CD4-positive, CD25-positive, alpha-beta regulatory T cell (primary cell): ENCODE data around the gene PRSS22. TPM values are rescaled to one million over a fixed set of nuclear protein-coding genes. Genes with fewer than 3 reads are reported as not detected.

Experiments
- ATAC-seq, 2 donors: fragments of 150-1000 bp; cut with Tn5 transposase; one replicate each; pipeline ENCODE4 v1.10.0; 2021; ENCODE audit warnings: low read depth in 2 of 2, moderate number of reproducible peaks in 2 of 2, moderate library complexity in 1 of 2
- DNase-seq, 3 donors: peaks; one replicate each; pipeline versions ENCODE4 v3.0.0 to v3.0.0-alpha.2; 2012 to 2022; ENCODE audit warnings: mixed read lengths in 1 of 3
- H3K27ac ChIP-seq: one replicate; pipeline ENCODE4 v1.7.0; 2013; ENCODE audit warnings: mild to moderate bottlenecking, low read length; ENCODE audit not compliant: insufficient read depth, poor library complexity, severe bottlenecking
- H3K27me3 ChIP-seq: one replicate; pipeline ENCODE4 v1.7.0; 2013; ENCODE audit warnings: low read length; ENCODE audit not compliant: control insufficient read depth, insufficient read depth
- H3K36me3 ChIP-seq: one replicate; pipeline ENCODE4 v1.7.0; 2013; ENCODE audit warnings: mild to moderate bottlenecking, low read length, moderate library complexity; ENCODE audit not compliant: control insufficient read depth, insufficient read depth
- H3K4me1 ChIP-seq: 2 replicates; pipeline ENCODE4 v1.7.0; 2013; ENCODE audit warnings: mild to moderate bottlenecking, low read length; ENCODE audit not compliant: insufficient read depth, control insufficient read depth, poor library complexity, severe bottlenecking
- H3K4me3 ChIP-seq: one replicate; pipeline ENCODE4 v1.7.0; 2013; ENCODE audit warnings: low read depth, mild to moderate bottlenecking, low read length, moderate library complexity
- H3K9me3 ChIP-seq, 2 experiments: 1 replicate in 1 of 2; 2 replicates in 1 of 2; pipeline ENCODE4 v1.7.0; 2013; ENCODE audit warnings: low read length in 2 of 2, mild to moderate bottlenecking in 1 of 2, moderate library complexity in 1 of 2; ENCODE audit not compliant: control insufficient read depth in 2 of 2
- H3K27ac Mint-ChIP-seq, 3 donors: one replicate each; pipeline ENCODE4 v1.8.0; 2020 to 2022; ENCODE audit warnings: mild to moderate bottlenecking in 3 of 3, mixed read lengths in 3 of 3, moderate library complexity in 2 of 3
- H3K27me3 Mint-ChIP-seq: one replicate; pipeline ENCODE4 v1.8.0; 2022; ENCODE audit warnings: mild to moderate bottlenecking, mixed read lengths
- H3K36me3 Mint-ChIP-seq: one replicate; pipeline ENCODE4 v1.8.0; 2020; ENCODE audit warnings: mixed read lengths
- H3K4me1 Mint-ChIP-seq, 4 donors: one replicate each; pipeline ENCODE4 v1.8.0; 2020 to 2022; ENCODE audit warnings: mixed read lengths in 4 of 4, mild to moderate bottlenecking in 1 of 4
- H3K4me3 Mint-ChIP-seq, 4 donors: one replicate each; pipeline ENCODE4 v1.8.0; 2020 to 2022; ENCODE audit warnings: mild to moderate bottlenecking in 4 of 4, mixed read lengths in 4 of 4, moderate library complexity in 3 of 4
- H3K9me3 Mint-ChIP-seq, 7 donors: one replicate each; pipeline ENCODE4 v1.8.0; 2020 to 2022; ENCODE audit warnings: mixed read lengths in 7 of 7, mild to moderate bottlenecking in 3 of 7, moderate library complexity in 2 of 7
- polyA plus RNA-seq, 4 donors: library from polyadenylated mRNA; unstranded; fragments of 300-500 nt; fragmentation: Illumina TruSeq; gene quantifications; one replicate each; pipeline ENCODE4 v1.2.3, GENCODE V29; 2021
- total RNA-seq: library from RNA; stranded (reverse); gene quantifications from one replicate; pipeline ENCODE4 v1.2.3, GENCODE V29; 2022

Gene PRSS22
- total and polyA plus RNA-seq, 5 donors from 2014 or later: not detected

DNA sequence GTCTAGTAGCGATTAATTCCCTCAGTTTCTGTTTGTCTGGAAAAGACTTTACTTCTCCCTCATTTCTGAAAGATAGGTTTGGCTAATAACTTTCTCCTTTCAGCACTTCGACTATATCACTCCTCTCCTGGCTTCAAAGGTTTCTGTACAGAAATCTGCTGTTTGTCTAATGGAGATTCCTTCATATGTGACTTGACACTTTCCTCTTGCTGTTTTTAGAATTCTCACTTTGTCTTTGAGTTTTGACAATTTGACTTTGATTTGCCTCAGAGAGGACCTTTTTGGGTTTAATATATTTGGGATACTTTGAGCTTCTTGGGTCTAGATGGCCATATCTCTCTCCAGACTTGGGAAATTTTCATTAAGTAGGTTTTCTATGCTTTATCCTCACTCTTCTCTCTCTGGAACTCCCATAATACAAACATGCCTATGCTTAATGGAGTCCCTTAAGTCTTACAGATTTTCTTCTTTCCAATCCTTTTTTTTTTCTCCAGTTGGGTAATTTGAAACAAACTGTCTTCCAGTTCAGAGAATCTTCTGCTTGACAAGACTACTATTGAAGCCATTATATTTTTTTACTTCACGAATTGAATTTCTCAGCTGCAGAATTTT, 48.7 kb downstream of the PRSS22 start:
- Histone ChIP-seq H3K4me1 (no peaks in the 10 kb centered on the region), H3K27ac (no peak overlapping the region), H3K4me3 (no peak overlapping the region), H3K27me3 (no peaks in the 10 kb centered on the region), H3K9me3 (peaks cover 0 to 8% of the 10 kb centered on the region in 2 experiments), H3K36me3 (no peaks in the 10 kb centered on the region)
- Mint-ChIP-seq H3K27me3 (peaks cover 25% of the 10 kb centered on the region), H3K4me3 (no peak overlapping the region), H3K4me1 (no peaks in the 10 kb centered on the region), H3K27ac (no peak overlapping the region), H3K36me3 (no peaks in the 10 kb centered on the region), H3K9me3 (peaks cover 0 to 5% (median 2%) of the 10 kb centered on the region in 7 donors)
- no peak for ATAC-seq
- no peak for DNase-seq

DNA sequence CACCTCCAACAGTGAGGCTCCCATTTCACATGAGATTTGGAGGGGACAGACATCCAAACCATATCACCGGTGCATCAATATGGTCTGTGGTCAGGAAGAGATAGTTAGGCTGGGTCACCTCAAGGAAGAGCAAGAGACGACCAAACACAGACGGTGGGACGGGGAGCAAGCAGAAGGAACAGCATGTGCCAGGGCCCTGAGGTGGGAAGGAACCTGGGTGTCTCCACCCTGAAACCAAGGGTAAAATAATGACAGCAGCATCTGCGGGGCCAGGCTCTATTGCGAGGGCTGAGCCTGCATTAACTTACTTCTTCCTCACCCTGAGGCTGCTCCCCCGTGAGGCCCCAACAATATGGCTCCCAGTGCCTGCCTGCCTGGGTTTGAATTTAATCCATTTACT, 49.8 kb downstream of the PRSS22 start:
- Histone ChIP-seq H3K4me1 (no peaks in the 10 kb centered on the region), H3K27me3 (no peaks in the 10 kb centered on the region)

DNA sequence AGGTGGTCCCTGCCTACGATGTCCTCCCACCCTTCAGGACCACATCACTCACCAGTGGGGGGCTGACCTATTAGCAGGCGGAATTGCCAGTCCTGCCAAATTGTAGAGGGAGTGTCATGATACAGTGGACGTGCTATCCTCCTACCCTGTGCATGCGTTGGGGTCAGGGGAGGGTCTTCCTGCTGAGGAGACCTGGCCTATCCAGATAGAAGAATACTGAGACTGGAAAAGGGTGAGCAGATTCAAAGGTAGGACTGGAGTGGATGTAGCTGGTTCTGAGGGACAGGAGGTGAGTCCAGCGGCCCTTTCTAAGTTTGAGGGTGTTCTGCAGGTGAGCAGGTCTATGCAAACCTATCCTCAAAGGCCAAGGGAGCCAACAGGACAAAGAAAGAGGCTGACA, 51.7 kb downstream of the PRSS22 start:
- H3K9me3 ChIP-seq: peaks cover 2 to 18% of the 10 kb centered on the region in 2 experiments
- peaks cover 30% of the 10 kb centered on the region for H3K27me3 Mint-ChIP-seq

More for the DNA sequence above, 49.8 kb downstream of the PRSS22 start:
- no peak overlapping the region for H3K27ac ChIP-seq
- H3K36me3 ChIP-seq: no peaks in the 10 kb centered on the region
- Mint-ChIP-seq H3K36me3 (no peaks in the 10 kb centered on the region), H3K4me3 (no peak overlapping the region), H3K9me3 (peaks cover 0 to 13% (median 3%) of the 10 kb centered on the region in 7 donors), H3K27ac (no peak overlapping the region), H3K4me1 (no peaks in the 10 kb centered on the region), H3K27me3 (peaks cover 26% of the 10 kb centered on the region)
- peaks cover 2 to 15% of the 10 kb centered on the region in 2 experiments for H3K9me3 ChIP-seq
- ATAC-seq (no peak), DNase-seq (no peak)
- H3K4me3 ChIP-seq: no peak overlapping the region

DNA sequence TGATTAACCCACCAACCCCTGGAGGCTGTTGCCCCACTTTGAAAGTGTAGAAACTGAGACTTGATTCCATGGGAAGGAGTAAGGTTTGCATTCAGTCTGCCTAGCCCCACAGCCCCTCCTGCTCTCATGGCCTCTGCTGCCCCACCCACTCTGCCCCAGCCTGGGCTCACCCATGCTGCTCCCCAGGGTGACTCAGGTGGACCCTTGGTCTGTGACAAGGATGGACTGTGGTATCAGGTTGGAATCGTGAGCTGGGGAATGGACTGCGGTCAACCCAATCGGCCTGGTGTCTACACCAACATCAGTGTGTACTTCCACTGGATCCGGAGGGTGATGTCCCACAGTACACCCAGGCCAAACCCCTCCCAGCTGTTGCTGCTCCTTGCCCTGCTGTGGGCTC, 53.2 kb downstream of the PRSS22 start:
- Mint-ChIP-seq H3K9me3 (peaks cover 0 to 13% (median 3%) of the 10 kb centered on the region in 7 donors), H3K4me1 (no peaks in the 10 kb centered on the region), H3K4me3 (no peak overlapping the region), H3K36me3 (no peaks in the 10 kb centered on the region), H3K27me3 (peaks cover 27% of the 10 kb centered on the region), H3K27ac (no peak overlapping the region)
- no peak overlapping the region for H3K27ac ChIP-seq
- no peaks in the 10 kb centered on the region for H3K4me1 ChIP-seq
- no peak for DNase-seq
- H3K4me3 ChIP-seq: no peak overlapping the region
- no peaks in the 10 kb centered on the region for H3K36me3 ChIP-seq
- ATAC-seq: no peak
- no peaks in the 10 kb centered on the region for H3K27me3 ChIP-seq
- H3K9me3 ChIP-seq: peaks cover 2 to 18% of the 10 kb centered on the region in 2 experiments

More for the DNA sequence above, 51.7 kb downstream of the PRSS22 start:
- H3K27me3 ChIP-seq: no peaks in the 10 kb centered on the region
- H3K36me3 ChIP-seq: no peaks in the 10 kb centered on the region
- H3K4me3 ChIP-seq: no peak overlapping the region
- H3K4me3 Mint-ChIP-seq: no peak overlapping the region
- no peaks in the 10 kb centered on the region for H3K36me3 Mint-ChIP-seq
- no peak overlapping the region for H3K27ac ChIP-seq
- H3K4me1 ChIP-seq: no peaks in the 10 kb centered on the region
- H3K27ac Mint-ChIP-seq: no peak overlapping the region
- no peaks in the 10 kb centered on the region for H3K4me1 Mint-ChIP-seq
- no peak for ATAC-seq
- peaks cover 0 to 13% (median 3%) of the 10 kb centered on the region in 7 donors for H3K9me3 Mint-ChIP-seq
- DNase-seq: no peak

DNA sequence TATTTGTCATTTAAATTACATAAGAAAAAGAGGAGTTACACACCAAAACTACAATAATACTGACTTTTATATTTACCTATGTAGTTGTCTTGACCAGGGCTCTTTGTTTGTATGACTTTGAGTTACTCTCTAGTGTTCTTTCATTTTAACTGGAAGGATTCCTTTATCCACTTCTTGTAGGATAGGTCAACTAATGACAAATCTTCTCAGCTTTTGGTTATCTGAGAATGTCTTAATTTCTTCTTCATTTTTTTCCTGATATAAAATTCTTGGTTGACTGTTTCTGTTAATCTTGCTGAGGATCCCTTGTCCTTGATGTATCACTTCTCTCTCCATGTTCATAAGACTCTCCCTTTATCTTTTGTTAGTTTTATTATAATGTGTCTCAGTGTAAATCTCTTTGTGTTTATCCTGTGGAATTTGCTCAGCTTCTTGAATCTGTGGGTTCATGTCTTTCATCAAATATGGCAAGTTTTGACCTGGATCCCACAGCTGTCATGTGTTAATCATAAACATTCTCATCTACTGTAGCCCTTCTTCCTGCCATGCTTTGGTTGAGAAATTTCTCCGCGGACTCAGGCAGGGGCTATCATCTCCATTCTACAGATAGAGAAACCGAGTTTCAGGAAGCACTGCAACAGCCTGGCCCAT, 54.3 kb downstream of the PRSS22 start:
- no peak overlapping the region for H3K4me3 ChIP-seq
- no peak for DNase-seq
- Mint-ChIP-seq H3K4me1 (no peaks in the 10 kb centered on the region), H3K27ac (no peak overlapping the region), H3K9me3 (peaks cover 0 to 13% (median 3%) of the 10 kb centered on the region in 7 donors), H3K4me3 (no peak overlapping the region), H3K27me3 (peaks cover 17% of the 10 kb centered on the region), H3K36me3 (no peaks in the 10 kb centered on the region)
- H3K9me3 ChIP-seq: peaks cover 2 to 18% of the 10 kb centered on the region in 2 experiments
- no peak overlapping the region for H3K27ac ChIP-seq
- H3K36me3 ChIP-seq: no peaks in the 10 kb centered on the region
- H3K27me3 ChIP-seq: no peaks in the 10 kb centered on the region
- no peaks in the 10 kb centered on the region for H3K4me1 ChIP-seq
- ATAC-seq: no peak

Other genes with a start within 250 kb of the PRSS22 start
- gene KCTD5, start 175.6 kb downstream of the PRSS22 start, total RNA-seq: 24.1 TPM
- gene KCTD5, start 175.6 kb downstream of the PRSS22 start, polyA plus RNA-seq: 10 to 100 TPM; 17.5 to 26.4 (median 21.9) TPM
- gene PRSS27, start 137.9 kb downstream of the PRSS22 start, total RNA-seq: 0.81 TPM
- under 1 TPM in 2 of 4 donors, not detected in 2; 0.13 to 0.14 TPM for gene PRSS27, start 137.9 kb downstream of the PRSS22 start, polyA plus RNA-seq
- gene SRRM2, start 105.5 kb downstream of the PRSS22 start, total RNA-seq: 1,344 TPM
- gene SRRM2, start 105.5 kb downstream of the PRSS22 start, polyA plus RNA-seq: 10 to 100 TPM; 29.8 to 40.2 (median 36.4) TPM
- gene ELOB, start 80.9 kb downstream of the PRSS22 start, total RNA-seq: 96.5 TPM
- gene ELOB, start 80.9 kb downstream of the PRSS22 start, polyA plus RNA-seq: 100 to 1,000 TPM; 250 to 359 (median 297) TPM
- gene PRSS33, start 70.6 kb downstream of the PRSS22 start, total RNA-seq: not detected
- not detected for gene PRSS33, start 70.6 kb downstream of the PRSS22 start, polyA plus RNA-seq
- not detected for gene PRSS41, start 59.7 kb downstream of the PRSS22 start, total RNA-seq
- not detected for gene PRSS41, start 59.7 kb downstream of the PRSS22 start, polyA plus RNA-seq
- gene PRSS21, start 40.9 kb downstream of the PRSS22 start, total RNA-seq: not detected
- 1 to 10 TPM in 3 of 4 donors, under 1 TPM in 1; 0.43 to 8.4 (median 4.1) TPM for gene PRSS21, start 40.9 kb downstream of the PRSS22 start, polyA plus RNA-seq
- not detected for gene ZG16B, start 27.9 kb downstream of the PRSS22 start, total RNA-seq
- 1 to 10 TPM in 2 of 4 donors, under 1 TPM in 2; 0.60 to 2.4 (median 1.4) TPM for gene ZG16B, start 27.9 kb downstream of the PRSS22 start, polyA plus RNA-seq
- gene FLYWCH2, start 25.0 kb upstream of the PRSS22 start, total RNA-seq: 12.8 TPM
- 10 to 100 TPM; 14.8 to 27.1 (median 18.3) TPM for gene FLYWCH2, start 25.0 kb upstream of the PRSS22 start, polyA plus RNA-seq
- gene FLYWCH1, start 53.8 kb upstream of the PRSS22 start, total RNA-seq: 74.8 TPM
- gene FLYWCH1, start 53.8 kb upstream of the PRSS22 start, polyA plus RNA-seq: 10 to 100 TPM in 3 of 4 donors, 1 to 10 TPM in 1; 6.6 to 13.7 (median 12.7) TPM
- not detected for gene KREMEN2, start 106.1 kb upstream of the PRSS22 start, total RNA-seq
- not detected for gene KREMEN2, start 106.1 kb upstream of the PRSS22 start, polyA plus RNA-seq
- 5.6 TPM for gene PAQR4, start 111.2 kb upstream of the PRSS22 start, total RNA-seq
- gene PAQR4, start 111.2 kb upstream of the PRSS22 start, polyA plus RNA-seq: 1 to 10 TPM; 2.2 to 8.0 (median 4.4) TPM
- 5.7 TPM for gene PKMYT1, start 122.3 kb upstream of the PRSS22 start, total RNA-seq
- 1 to 10 TPM; 1.5 to 7.2 (median 2.3) TPM for gene PKMYT1, start 122.3 kb upstream of the PRSS22 start, polyA plus RNA-seq
- gene CLDN9, start 154.8 kb upstream of the PRSS22 start, total RNA-seq: not detected
- gene CLDN9, start 154.8 kb upstream of the PRSS22 start, polyA plus RNA-seq: not detected
- not detected for gene CLDN6, start 160.0 kb upstream of the PRSS22 start, total RNA-seq
- not detected for gene CLDN6, start 160.0 kb upstream of the PRSS22 start, polyA plus RNA-seq
- 0.94 TPM for gene TNFRSF12A, start 162.2 kb upstream of the PRSS22 start, total RNA-seq
- gene TNFRSF12A, start 162.2 kb upstream of the PRSS22 start, polyA plus RNA-seq: 1 to 10 TPM in 1 of 4 donors, under 1 TPM in 2, not detected in 1; 0.69 to 1.2 (median 0.78) TPM
- gene HCFC1R1, start 165.8 kb upstream of the PRSS22 start, total RNA-seq: 12.9 TPM
- gene HCFC1R1, start 165.8 kb upstream of the PRSS22 start, polyA plus RNA-seq: 10 to 100 TPM; 18.0 to 20.7 (median 19.0) TPM
- gene THOC6, start 165.9 kb upstream of the PRSS22 start, total RNA-seq: 16.2 TPM
- 10 to 100 TPM; 37.1 to 49.2 (median 41.0) TPM for gene THOC6, start 165.9 kb upstream of the PRSS22 start, polyA plus RNA-seq
- gene BICDL2, start 178.8 kb upstream of the PRSS22 start, total RNA-seq: not detected
- not detected for gene BICDL2, start 178.8 kb upstream of the PRSS22 start, polyA plus RNA-seq
- 1.6 TPM for gene MMP25, start 188.4 kb upstream of the PRSS22 start, total RNA-seq
- 1 to 10 TPM in 1 of 4 donors, under 1 TPM in 2, not detected in 1; 0.16 to 1.0 (median 0.29) TPM for gene MMP25, start 188.4 kb upstream of the PRSS22 start, polyA plus RNA-seq
- 1,611 TPM for gene IL32, start 207.5 kb upstream of the PRSS22 start, total RNA-seq
- gene IL32, start 207.5 kb upstream of the PRSS22 start, polyA plus RNA-seq: 1,000 to 10,000 TPM; 3,219 to 6,021 (median 4,004) TPM
- 0.81 TPM for gene ZSCAN10, start 241.1 kb upstream of the PRSS22 start, total RNA-seq
- gene ZSCAN10, start 241.1 kb upstream of the PRSS22 start, polyA plus RNA-seq: not detected